Retinal pigment epithelial cell (primary cell): ENCODE results near the gene DGLUCY.

Source experiments
- DNase-seq: peaks from one replicate; pipeline ENCODE4 v3.0.0-alpha.2; 2010; ENCODE audit warnings: low read depth
- H3K4me3 ChIP-seq: 2 replicates; pipeline ENCODE4 v1.5.1; 2011; ENCODE audit warnings: mild to moderate bottlenecking, low read length, control low read depth, moderate library complexity
- CTCF ChIP-seq: conservative IDR thresholded peaks from 2 replicates; pipeline ENCODE4 v1.5.1; 2011; ENCODE audit warnings: low read depth, low read length, control low read depth, inconsistent platforms

DGLUCY gene

GRCh38 chr14:91270619-91271018 is 156.7 kb downstream of the DGLUCY start:
- H3K4me3 ChIP-seq = no peak overlapping the region
- DNase-seq = no peak
- TF ChIP-seq CTCF = no peak

GRCh38 chr14:91271639-91272038 is 157.8 kb downstream of the DGLUCY start:
- no peak for DNase-seq
- TF ChIP-seq CTCF = no peak
- no peak overlapping the region for H3K4me3 ChIP-seq

- TF ChIP-seq CTCF = no peak
- H3K4me3 ChIP-seq = no peak overlapping the region
- no peak for DNase-seq
Measured at GRCh38 chr14:91272341-91273272, 158.7 kb downstream of the DGLUCY start.

- H3K4me3 ChIP-seq = no peak overlapping the region
- no peak for TF ChIP-seq CTCF
- no peak for DNase-seq
Measured at GRCh38 chr14:91273273-91273884, 159.5 kb downstream of the DGLUCY start.

GRCh38 chr14:91273885-91274273 is 160.0 kb downstream of the DGLUCY start:
- no peak overlapping the region for H3K4me3 ChIP-seq
- TF ChIP-seq CTCF = no peak
- no peak for DNase-seq

GRCh38 chr14:91274796-91275195 is 160.9 kb downstream of the DGLUCY start:
- TF ChIP-seq CTCF = no peak
- no peak overlapping the region for H3K4me3 ChIP-seq
- no peak for DNase-seq
